SK-N-SH (cell line): ENCODE data around the gene PER3. TPM values are rescaled to one million over a fixed set of nuclear protein-coding genes. Genes with fewer than 3 reads are reported as not detected.

Experiments
- CTCF ChIA-PET: fragments of 300-600, 350-600 bp; formaldehyde crosslinking; extraction: SDS; loops from one replicate; lab custom pipeline; 2021; lab: Yijun Ruan, JAX
- POLR2A ChIA-PET: fragments of 350-600 bp; sonication (Branson Sonifier 250); formaldehyde crosslinking; extraction: SDS; loops from one replicate; lab custom pipeline; 2020; ENCODE audit warnings: antibody characterized with exemption, inconsistent platforms; lab: Yijun Ruan, JAX
- DNase-seq: peaks from one replicate; pipeline ENCODE4 v3.0.0; 2012
- H2AFZ ChIP-seq: fragments of 200-600 bp; sonication (generic); 2 replicates; pipeline ENCODE4 v1.8.1; 2016; ENCODE audit warnings: antibody characterized with exemption, mild to moderate bottlenecking, low read depth
- H3F3A ChIP-seq: fragments of 200-600 bp; sonication (generic); replicated peaks from 2 replicates; pipeline ENCODE3; 2016; ENCODE audit warnings: antibody characterized with exemption, mild to moderate bottlenecking; ENCODE audit not compliant: insufficient read depth
- H3K27ac ChIP-seq, 2 experiments: fragments of 200-500 bp in 1 of 2; fragments of 200-600 bp in 1 of 2; sonication (Bioruptor generic) in 1 of 2; sonication (generic), shearing (Covaris generic) in 1 of 2; 2 replicates each; pipeline versions ENCODE4 v1.5.1 to v1.6.1; 2014 to 2016; ENCODE audit warnings: low read depth in 2 of 2, inconsistent platforms in 1 of 2, low read length in 1 of 2, mild to moderate bottlenecking in 1 of 2, mixed read lengths in 1 of 2
- H3K27me3 ChIP-seq: fragments of 200-600 bp; sonication (generic), shearing (Covaris generic); 2 replicates; pipeline ENCODE4 v1.6.1; 2016; ENCODE audit warnings: mixed run types; ENCODE audit not compliant: insufficient read depth
- H3K36me3 ChIP-seq, 2 experiments: fragments of 200-500 bp in 1 of 2; fragments of 200-600 bp in 1 of 2; sonication (Bioruptor generic) in 1 of 2; sonication (generic) in 1 of 2; replicated peaks in 1 of 2; 2 replicates each; pipeline versions ENCODE3 to v1.5.1; 2014 to 2016; ENCODE audit warnings: low read length in 1 of 2, mild to moderate bottlenecking in 1 of 2; ENCODE audit not compliant: insufficient read depth in 2 of 2, control insufficient read depth in 1 of 2
- H3K4me1 ChIP-seq, 2 experiments: fragments of 200-500 bp in 1 of 2; fragments of 200-600 bp in 1 of 2; sonication (Bioruptor generic) in 1 of 2; sonication (generic), shearing (Covaris generic) in 1 of 2; 2 replicates each; pipeline versions ENCODE4 v1.5.1 to v1.6.1; 2014 to 2016; ENCODE audit warnings: low read depth in 1 of 2, low read length in 1 of 2, mixed run types in 1 of 2; ENCODE audit not compliant: insufficient read depth in 2 of 2, control insufficient read depth in 1 of 2
- H3K4me2 ChIP-seq: fragments of 200-600 bp; sonication (generic), shearing (Covaris generic); 2 replicates; pipeline ENCODE4 v1.6.1; 2017; ENCODE audit warnings: mixed run types
- H3K4me3 ChIP-seq, 2 experiments: fragments of 200-500 bp in 1 of 2; fragments of 200-600 bp in 1 of 2; sonication (Bioruptor generic) in 1 of 2; sonication (generic), shearing (Covaris generic) in 1 of 2; 2 replicates each; pipeline versions ENCODE4 v1.5.1 to v1.8.1; 2014 to 2016; ENCODE audit warnings: low read depth in 2 of 2, inconsistent platforms in 1 of 2, low read length in 1 of 2, mild to moderate bottlenecking in 1 of 2, mixed read lengths in 1 of 2, moderate library complexity in 1 of 2
- H3K79me2 ChIP-seq: fragments of 200-600 bp; sonication (generic); 2 replicates; pipeline ENCODE4 v1.8.1; 2017; ENCODE audit warnings: mild to moderate bottlenecking; ENCODE audit not compliant: insufficient read depth
- H3K9ac ChIP-seq: fragments of 200-600 bp; sonication (generic); 2 replicates; pipeline ENCODE4 v1.6.1; 2017; ENCODE audit warnings: mixed run types
- H3K9me2 ChIP-seq: fragments of 200-600 bp; sonication (generic); 2 replicates; pipeline ENCODE4 v1.6.1; 2017; ENCODE audit warnings: mixed run types
- H3K9me3 ChIP-seq: fragments of 200-600 bp; sonication (generic); 2 replicates; pipeline ENCODE4 v1.6.1; 2017; ENCODE audit warnings: mixed run types, mild to moderate bottlenecking, moderate library complexity
- H4K20me1 ChIP-seq: fragments of 200-600 bp; sonication (generic); 2 replicates; pipeline ENCODE4 v1.6.1; 2017; ENCODE audit warnings: mild to moderate bottlenecking, mixed run types; ENCODE audit not compliant: insufficient read depth
- EP300 ChIP-seq, 2 experiments: IDR thresholded peaks; 2 replicates each; pipeline versions ENCODE4 v1.4.0 to v1.6.1; 2012; ENCODE audit warnings: borderline replicate concordance in 1 of 2, low read depth in 1 of 2, low read length in 1 of 2
- FOSL2 ChIP-seq: IDR thresholded peaks from 2 replicates; pipeline ENCODE4 v1.4.0; 2012; ENCODE audit warnings: low read depth, mild to moderate bottlenecking, moderate library complexity, borderline replicate concordance
- FOXJ3 ChIP-seq: sonication (generic); formaldehyde crosslinking; IDR thresholded peaks from 2 replicates; pipeline ENCODE4 v1.5.1; 2020; ENCODE audit warnings: mild to moderate bottlenecking, missing genetic modification reagents
- JUND ChIP-seq: IDR thresholded peaks from 2 replicates; pipeline ENCODE4 v1.4.0; 2012
- MEF2A ChIP-seq: IDR thresholded peaks from 2 replicates; pipeline ENCODE4 v1.4.0; 2012; ENCODE audit warnings: low read depth, borderline replicate concordance
- NFIC ChIP-seq: IDR thresholded peaks from 2 replicates; pipeline ENCODE4 v1.4.0; 2012; ENCODE audit warnings: borderline replicate concordance
- NRF1 ChIP-seq: IDR thresholded peaks from 2 replicates; pipeline ENCODE4 v1.6.1; 2012; ENCODE audit warnings: low read depth, mild to moderate bottlenecking, low read length
- RAD21 ChIP-seq: IDR thresholded peaks from 2 replicates; pipeline ENCODE4 v1.6.1; 2012; ENCODE audit warnings: mild to moderate bottlenecking, low read length
- RCOR1 ChIP-seq: fragments of 150-350 bp; IDR thresholded peaks from 2 replicates; pipeline ENCODE4 v1.6.1; 2017; ENCODE audit warnings: antibody characterized with exemption, low read length
- RFX5 ChIP-seq: IDR thresholded peaks from 2 replicates; pipeline ENCODE4 v1.6.1; 2012; ENCODE audit warnings: mild to moderate bottlenecking, improper control_type of control experiment, low read length
- RXRA ChIP-seq: IDR thresholded peaks from 2 replicates; pipeline ENCODE4 v1.4.0; 2012; ENCODE audit warnings: low read depth, mild to moderate bottlenecking, borderline replicate concordance
- SMC3 ChIP-seq: IDR thresholded peaks from 2 replicates; pipeline ENCODE4 v1.6.1; 2012; ENCODE audit warnings: low read depth, low read length, improper control_type of control experiment
- TCF12 ChIP-seq: IDR thresholded peaks from 2 replicates; pipeline ENCODE4 v1.4.0; 2012
- YY1 ChIP-seq: IDR thresholded peaks from 2 replicates; pipeline ENCODE4 v1.4.0; 2012; ENCODE audit warnings: low read depth, mild to moderate bottlenecking
- WGBS: methylation state at CpG from one replicate; pipeline ENCODE4 v1.1.6; 2017; ENCODE audit warnings: low lambda C conversion rate; 5-methylcytosine and 5-hydroxymethylcytosine counted together
- polyA plus RNA-seq, 3 experiments: library from polyadenylated mRNA; depleted of rRNA; stranded (reverse); fragments of >200 nt; gene quantifications; 2 replicates each; pipeline ENCODE4 v1.2.3, GENCODE V29; 2012
- TF ChIP-seq, protein P1 (sequence below): IDR thresholded peaks from 2 replicates; pipeline ENCODE4; 2012
- TF ChIP-seq, protein P2 (sequence below): fragments of 150-350 bp; IDR thresholded peaks from 2 replicates; pipeline ENCODE4 v1.6.1; 2016; ENCODE audit warnings: mild to moderate bottlenecking, low read depth, low read length
- TF ChIP-seq, protein P3 (sequence below): IDR thresholded peaks from 2 replicates; pipeline ENCODE4 v1.4.0; 2012; ENCODE audit warnings: low read depth, borderline replicate concordance
- TF ChIP-seq, protein P4 (sequence below): IDR thresholded peaks from 2 replicates; pipeline ENCODE4 v1.6.1; 2012; ENCODE audit warnings: mild to moderate bottlenecking, low read depth, low read length, moderate library complexity
- TF ChIP-seq, protein P5 (sequence below): fragments of 200-600 bp; sonication (generic); IDR thresholded peaks from 2 replicates; pipeline ENCODE4 v1.6.1; 2017; ENCODE audit warnings: antibody characterized with exemption, mild to moderate bottlenecking, moderate library complexity

Gene PER3
- polyA plus RNA-seq, 1 of the 3 experiments (the other 2 are of a cell fraction), result 6.0 TPM

DNA sequence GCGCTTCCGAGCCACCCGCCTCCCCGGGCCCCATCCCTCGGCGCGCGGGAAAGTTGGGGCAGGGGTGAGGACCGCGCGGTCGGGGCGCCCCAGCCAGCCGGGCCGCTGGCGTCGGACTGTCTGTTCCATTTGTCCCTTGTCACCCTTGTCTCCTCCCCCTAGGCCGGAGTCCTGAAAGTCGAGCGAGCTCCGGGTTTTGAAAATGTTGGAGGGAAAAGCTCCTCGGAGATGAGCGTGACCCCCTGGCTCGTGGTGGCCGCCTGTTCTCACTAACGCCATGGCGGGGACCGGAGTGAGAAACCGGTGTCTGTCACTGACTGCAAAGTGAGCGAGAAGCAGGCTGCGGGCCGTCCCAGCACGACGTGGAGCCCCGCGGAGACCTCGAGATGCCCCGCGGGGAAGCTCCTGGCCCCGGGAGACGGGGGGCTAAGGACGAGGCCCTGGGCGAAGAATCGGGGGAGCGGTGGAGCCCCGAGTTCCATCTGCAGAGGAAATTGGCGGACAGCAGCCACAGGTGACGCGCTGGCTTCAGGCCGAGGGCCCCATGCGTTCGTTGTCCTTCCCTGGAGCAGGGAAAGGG lies 491 bp downstream of the PER3 start (continued):
- TF ChIP-seq, protein P1, sequence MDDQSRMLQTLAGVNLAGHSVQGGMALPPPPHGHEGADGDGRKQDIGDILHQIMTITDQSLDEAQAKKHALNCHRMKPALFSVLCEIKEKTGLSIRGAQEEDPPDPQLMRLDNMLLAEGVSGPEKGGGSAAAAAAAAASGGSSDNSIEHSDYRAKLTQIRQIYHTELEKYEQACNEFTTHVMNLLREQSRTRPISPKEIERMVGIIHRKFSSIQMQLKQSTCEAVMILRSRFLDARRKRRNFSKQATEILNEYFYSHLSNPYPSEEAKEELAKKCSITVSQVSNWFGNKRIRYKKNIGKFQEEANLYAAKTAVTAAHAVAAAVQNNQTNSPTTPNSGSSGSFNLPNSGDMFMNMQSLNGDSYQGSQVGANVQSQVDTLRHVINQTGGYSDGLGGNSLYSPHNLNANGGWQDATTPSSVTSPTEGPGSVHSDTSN, result no peak
- TF ChIP-seq TCF12 (no peak), NRF1 (no peak)

DNA sequence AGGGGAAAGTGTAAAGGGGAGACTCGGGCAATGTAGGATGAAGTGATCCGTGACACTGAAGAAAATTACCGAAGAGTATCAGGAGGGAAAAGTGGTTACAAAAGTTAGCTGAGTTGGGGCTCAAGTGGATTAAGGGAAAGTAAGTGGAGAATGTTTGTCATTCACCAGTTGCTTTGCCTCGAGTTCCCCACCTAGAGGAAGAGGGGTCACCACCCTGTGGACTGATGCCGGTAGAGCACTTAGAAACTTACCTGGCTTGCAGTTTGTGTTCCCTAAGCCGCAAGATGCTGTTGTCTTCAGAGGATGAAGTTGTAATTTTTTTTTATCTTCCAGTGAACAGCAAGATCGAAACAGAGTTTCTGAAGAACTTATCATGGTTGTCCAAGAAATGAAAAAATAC lies 1.0 kb downstream of the PER3 start:
- no peaks in the 10 kb centered on the region for H4K20me1 ChIP-seq
- H3K27me3 ChIP-seq, result no peaks in the 10 kb centered on the region
- H3K9me2 ChIP-seq, result no peaks in the 10 kb centered on the region
- no peak for DNase-seq
- ChIA-PET CTCF (interaction anchor here (0.7 to 11.8 kb wide), 3 partner anchors 32 to 121 kb away, joined by 3 to 54 read pairs (median 5); no protein-coding TSS in a partner anchor), POLR2A (no interaction called here)
- peak overlapping the region; percentile 82 for H3K4me2 ChIP-seq
- H3K36me3 ChIP-seq, result peaks cover 41 to 56% of the 10 kb centered on the region in 2 experiments
- H3K4me3 ChIP-seq, result peak overlapping the region; percentile 41 to 58; a peak in 2 of 4 replicates
- no peak overlapping the region for H2AFZ ChIP-seq
- H3F3A ChIP-seq, result peaks cover 3% of the 10 kb centered on the region
- H3K9ac ChIP-seq, result peak overlapping the region; percentile 79; the same call in 1 of the 2 replicates
- WGBS, result 95% methylated on average over 7 of the region's 7 CpGs
- peaks cover 0 to 6% of the 10 kb centered on the region in 2 experiments; a peak in 1 of 4 replicates for H3K4me1 ChIP-seq
- H3K9me3 ChIP-seq, result no peaks in the 10 kb centered on the region; the same call in 1 of the 2 replicates
- no peak overlapping the region for H3K27ac ChIP-seq
- H3K79me2 ChIP-seq, result 0 out of 2 replicates have a peak, but pooled peaks cover 9% of the 10 kb centered on the region
- TF ChIP-seq RCOR1 (no peak), JUND (no peak), NRF1 (no peak), SMC3 (no peak), RAD21 (no peak), RFX5 (no peak), EP300 (IDR thresholded peaks at IDR 0.05; ENCODE audit: borderline replicate concordance in 1 of 2, low read depth in 1 of 2, low read length in 1 of 2) (no peak), FOXJ3 (CRISPR knock-in tag) (no peak), YY1 (no peak), MEF2A (no peak), FOSL2 (no peak), RXRA (no peak), NFIC (no peak)
- TF ChIP-seq, protein P2, sequence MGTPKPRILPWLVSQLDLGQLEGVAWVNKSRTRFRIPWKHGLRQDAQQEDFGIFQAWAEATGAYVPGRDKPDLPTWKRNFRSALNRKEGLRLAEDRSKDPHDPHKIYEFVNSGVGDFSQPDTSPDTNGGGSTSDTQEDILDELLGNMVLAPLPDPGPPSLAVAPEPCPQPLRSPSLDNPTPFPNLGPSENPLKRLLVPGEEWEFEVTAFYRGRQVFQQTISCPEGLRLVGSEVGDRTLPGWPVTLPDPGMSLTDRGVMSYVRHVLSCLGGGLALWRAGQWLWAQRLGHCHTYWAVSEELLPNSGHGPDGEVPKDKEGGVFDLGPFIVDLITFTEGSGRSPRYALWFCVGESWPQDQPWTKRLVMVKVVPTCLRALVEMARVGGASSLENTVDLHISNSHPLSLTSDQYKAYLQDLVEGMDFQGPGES, result no peak
- TF ChIP-seq, protein P3, sequence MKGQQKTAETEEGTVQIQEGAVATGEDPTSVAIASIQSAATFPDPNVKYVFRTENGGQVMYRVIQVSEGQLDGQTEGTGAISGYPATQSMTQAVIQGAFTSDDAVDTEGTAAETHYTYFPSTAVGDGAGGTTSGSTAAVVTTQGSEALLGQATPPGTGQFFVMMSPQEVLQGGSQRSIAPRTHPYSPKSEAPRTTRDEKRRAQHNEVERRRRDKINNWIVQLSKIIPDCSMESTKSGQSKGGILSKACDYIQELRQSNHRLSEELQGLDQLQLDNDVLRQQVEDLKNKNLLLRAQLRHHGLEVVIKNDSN, result no peak
- TF ChIP-seq, protein P1, result no peak
- TF ChIP-seq, protein P4, sequence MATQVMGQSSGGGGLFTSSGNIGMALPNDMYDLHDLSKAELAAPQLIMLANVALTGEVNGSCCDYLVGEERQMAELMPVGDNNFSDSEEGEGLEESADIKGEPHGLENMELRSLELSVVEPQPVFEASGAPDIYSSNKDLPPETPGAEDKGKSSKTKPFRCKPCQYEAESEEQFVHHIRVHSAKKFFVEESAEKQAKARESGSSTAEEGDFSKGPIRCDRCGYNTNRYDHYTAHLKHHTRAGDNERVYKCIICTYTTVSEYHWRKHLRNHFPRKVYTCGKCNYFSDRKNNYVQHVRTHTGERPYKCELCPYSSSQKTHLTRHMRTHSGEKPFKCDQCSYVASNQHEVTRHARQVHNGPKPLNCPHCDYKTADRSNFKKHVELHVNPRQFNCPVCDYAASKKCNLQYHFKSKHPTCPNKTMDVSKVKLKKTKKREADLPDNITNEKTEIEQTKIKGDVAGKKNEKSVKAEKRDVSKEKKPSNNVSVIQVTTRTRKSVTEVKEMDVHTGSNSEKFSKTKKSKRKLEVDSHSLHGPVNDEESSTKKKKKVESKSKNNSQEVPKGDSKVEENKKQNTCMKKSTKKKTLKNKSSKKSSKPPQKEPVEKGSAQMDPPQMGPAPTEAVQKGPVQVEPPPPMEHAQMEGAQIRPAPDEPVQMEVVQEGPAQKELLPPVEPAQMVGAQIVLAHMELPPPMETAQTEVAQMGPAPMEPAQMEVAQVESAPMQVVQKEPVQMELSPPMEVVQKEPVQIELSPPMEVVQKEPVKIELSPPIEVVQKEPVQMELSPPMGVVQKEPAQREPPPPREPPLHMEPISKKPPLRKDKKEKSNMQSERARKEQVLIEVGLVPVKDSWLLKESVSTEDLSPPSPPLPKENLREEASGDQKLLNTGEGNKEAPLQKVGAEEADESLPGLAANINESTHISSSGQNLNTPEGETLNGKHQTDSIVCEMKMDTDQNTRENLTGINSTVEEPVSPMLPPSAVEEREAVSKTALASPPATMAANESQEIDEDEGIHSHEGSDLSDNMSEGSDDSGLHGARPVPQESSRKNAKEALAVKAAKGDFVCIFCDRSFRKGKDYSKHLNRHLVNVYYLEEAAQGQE, result no peak
- TF ChIP-seq, protein P5, sequence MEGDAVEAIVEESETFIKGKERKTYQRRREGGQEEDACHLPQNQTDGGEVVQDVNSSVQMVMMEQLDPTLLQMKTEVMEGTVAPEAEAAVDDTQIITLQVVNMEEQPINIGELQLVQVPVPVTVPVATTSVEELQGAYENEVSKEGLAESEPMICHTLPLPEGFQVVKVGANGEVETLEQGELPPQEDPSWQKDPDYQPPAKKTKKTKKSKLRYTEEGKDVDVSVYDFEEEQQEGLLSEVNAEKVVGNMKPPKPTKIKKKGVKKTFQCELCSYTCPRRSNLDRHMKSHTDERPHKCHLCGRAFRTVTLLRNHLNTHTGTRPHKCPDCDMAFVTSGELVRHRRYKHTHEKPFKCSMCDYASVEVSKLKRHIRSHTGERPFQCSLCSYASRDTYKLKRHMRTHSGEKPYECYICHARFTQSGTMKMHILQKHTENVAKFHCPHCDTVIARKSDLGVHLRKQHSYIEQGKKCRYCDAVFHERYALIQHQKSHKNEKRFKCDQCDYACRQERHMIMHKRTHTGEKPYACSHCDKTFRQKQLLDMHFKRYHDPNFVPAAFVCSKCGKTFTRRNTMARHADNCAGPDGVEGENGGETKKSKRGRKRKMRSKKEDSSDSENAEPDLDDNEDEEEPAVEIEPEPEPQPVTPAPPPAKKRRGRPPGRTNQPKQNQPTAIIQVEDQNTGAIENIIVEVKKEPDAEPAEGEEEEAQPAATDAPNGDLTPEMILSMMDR, result no peak
